ENCODE results near the gene ATAD3A. TPM values are rescaled to one million over a fixed set of nuclear protein-coding genes. Genes with fewer than 3 reads are reported as not detected.

Gene ATAD3A
- total and polyA plus RNA-seq, 9 of the 15 experiments (the other 6 are each of a cell fraction or from before 2014, with no cell fraction given) = 0.10 to 173 (median 36.7) TPM

- TF ChIP-seq ZBTB40 (IDR thresholded peaks at IDR 0.05) (no peak), ZBTB40 (CRISPR knock-in tag; IDR thresholded peaks at IDR 0.05) (no peak), ELF2 (CRISPR knock-in tag; IDR thresholded peaks at IDR 0.05) (no peak), SP2 (IDR thresholded peaks at IDR 0.05; ENCODE audit: extremely low read depth, low read depth, low read length, poor library complexity, severe bottlenecking) (no peak), POLR2G (IDR thresholded peaks at IDR 0.05; ENCODE audit: low read depth, low read length) (peak; percentile 67), ELK3 (CRISPR knock-in tag; IDR thresholded peaks at IDR 0.05) (no peak), KAT7 (CRISPR knock-in tag; IDR thresholded peaks at IDR 0.05; ENCODE audit: borderline replicate concordance) (no peak), E2F5 (CRISPR knock-in tag; IDR thresholded peaks at IDR 0.05) (0 out of 2 replicates have a peak, but pooled peaks have one; percentile 60), NFXL1 (CRISPR knock-in tag; IDR thresholded peaks at IDR 0.05) (no peak), SMAD2 (IDR thresholded peaks at IDR 0.05; ENCODE audit: low read depth, low read length) (no peak), NEUROD1 (IDR thresholded peaks at IDR 0.05; ENCODE audit: borderline replicate concordance, low read depth, low read length, partially characterized antibody) (no peak), USF2 (CRISPR knock-in tag; IDR thresholded peaks at IDR 0.05) (no peak), ZNF263 (CRISPR knock-in tag; IDR thresholded peaks at IDR 0.05; ENCODE audit: borderline replicate concordance) (no peak), SIN3A (IDR thresholded peaks at IDR 0.05; ENCODE audit: borderline replicate concordance in 2 of 2, control insufficient read depth in 1 of 2, low read depth in 2 of 2, low read length in 2 of 2) (no peak), SMARCC2 (IDR thresholded peaks at IDR 0.05; ENCODE audit: low read depth) (no peak), ZKSCAN1 (IDR thresholded peaks at IDR 0.05; ENCODE audit: low read depth, low read length) (no peak)
Observed at GRCh38 chr1:1554550-1554925, 42.6 kb downstream of the ATAD3A start (continued).

Data from K562 (cell line).